Thyroid gland (tissue), 4 donors: Measurements from ENCODE around the gene NDRG3. TPM values are rescaled to one million over a fixed set of nuclear protein-coding genes. Genes with fewer than 3 reads are reported as not detected.

Source experiments
- DNase-seq, 2 donors: peaks; one replicate each; pipeline ENCODE4 v3.0.0-alpha.2; 2019
- H3K27ac ChIP-seq, 3 donors: fragments of 200-600 bp; sonication (generic); 1 replicate in 2 of 3; 2 replicates in 1 of 3; pipeline ENCODE4 v1.5.1; 2016 to 2019; ENCODE audit warnings: mild to moderate bottlenecking in 1 of 3, moderate library complexity in 1 of 3
- H3K27me3 ChIP-seq: fragments of 200-600 bp; sonication (generic); one replicate; pipeline ENCODE4 v1.5.1; 2019
- H3K36me3 ChIP-seq, 2 donors: fragments of 200-600 bp; sonication (generic); one replicate each; pipeline ENCODE4 v1.5.1; 2016 to 2019
- H3K4me1 ChIP-seq, 2 donors: fragments of 200-600 bp; sonication (generic); one replicate each; pipeline ENCODE4 v1.5.1; 2017 to 2019
- H3K4me3 ChIP-seq, 3 donors: fragments of 200-600 bp; sonication (generic); replicated peaks in 1 of 3; 1 replicate in 2 of 3; 2 replicates in 1 of 3; pipeline ENCODE4 v1.5.1; 2016; ENCODE audit warnings: mild to moderate bottlenecking in 1 of 3
- H3K9me3 ChIP-seq: fragments of 200-600 bp; sonication (generic); one replicate; pipeline ENCODE4 v1.5.1; 2017
- POLR2A ChIP-seq, 2 donors: fragments of 450-650 bp; IDR thresholded peaks; one replicate each; pipeline ENCODE4 v1.6.1; 2017; ENCODE audit warnings: antibody characterized with exemption in 2 of 2, mild to moderate bottlenecking in 2 of 2, moderate library complexity in 1 of 2
- WGBS, 2 donors: methylation state at CpG; one replicate each; pipeline ENCODE4 v1.1.5; 2017; 5-methylcytosine and 5-hydroxymethylcytosine counted together
- intact Hi-C: fragments of 100-400 bp; cut with DNase I; formaldehyde crosslinking; loops from one replicate; pipeline ENCODE4 v1.15.1; 2023
- total RNA-seq, 4 donors: library from RNA; depleted of rRNA; stranded (reverse); fragments of >200 nt; gene quantifications; one replicate each; pipeline ENCODE4 v1.2.3, GENCODE V29; 2016
- TF ChIP-seq, protein P1 (sequence below), 6 experiments: fragments of 200-600 bp in 3 of 6; fragments of 450-650 bp in 3 of 6; sonication (generic) in 3 of 6; IDR thresholded peaks; one replicate each; pipeline ENCODE4 v1.5.1; 2016 to 2019; ENCODE audit warnings: antibody characterized with exemption in 6 of 6, mild to moderate bottlenecking in 2 of 6, inconsistent platforms in 1 of 6, moderate library complexity in 1 of 6

Gene NDRG3
- total RNA-seq, 4 donors from 2014 or later = 14.6 to 32.1 (median 27.9) TPM

GRCh38 chr20:36666181-36666740, 79.6 kb downstream of the NDRG3 start:
- TF ChIP-seq POLR2A (IDR thresholded peaks at IDR 0.05) = no peak
- TF ChIP-seq, protein P1, sequence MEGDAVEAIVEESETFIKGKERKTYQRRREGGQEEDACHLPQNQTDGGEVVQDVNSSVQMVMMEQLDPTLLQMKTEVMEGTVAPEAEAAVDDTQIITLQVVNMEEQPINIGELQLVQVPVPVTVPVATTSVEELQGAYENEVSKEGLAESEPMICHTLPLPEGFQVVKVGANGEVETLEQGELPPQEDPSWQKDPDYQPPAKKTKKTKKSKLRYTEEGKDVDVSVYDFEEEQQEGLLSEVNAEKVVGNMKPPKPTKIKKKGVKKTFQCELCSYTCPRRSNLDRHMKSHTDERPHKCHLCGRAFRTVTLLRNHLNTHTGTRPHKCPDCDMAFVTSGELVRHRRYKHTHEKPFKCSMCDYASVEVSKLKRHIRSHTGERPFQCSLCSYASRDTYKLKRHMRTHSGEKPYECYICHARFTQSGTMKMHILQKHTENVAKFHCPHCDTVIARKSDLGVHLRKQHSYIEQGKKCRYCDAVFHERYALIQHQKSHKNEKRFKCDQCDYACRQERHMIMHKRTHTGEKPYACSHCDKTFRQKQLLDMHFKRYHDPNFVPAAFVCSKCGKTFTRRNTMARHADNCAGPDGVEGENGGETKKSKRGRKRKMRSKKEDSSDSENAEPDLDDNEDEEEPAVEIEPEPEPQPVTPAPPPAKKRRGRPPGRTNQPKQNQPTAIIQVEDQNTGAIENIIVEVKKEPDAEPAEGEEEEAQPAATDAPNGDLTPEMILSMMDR (IDR thresholded peaks at IDR 0.05) = peak in 1 of 6 experiments; percentile 31
- no peak overlapping the region for H3K27ac ChIP-seq
- no peaks in the 10 kb centered on the region for H3K4me1 ChIP-seq
- H3K36me3 ChIP-seq = peaks cover 7 to 24% of the 10 kb centered on the region in 2 donors
- WGBS, 2 donors = 75 to 82% methylated on average over 4 of the region's 4 CpGs
- no peak overlapping the region for H3K4me3 ChIP-seq
- no peaks in the 10 kb centered on the region for H3K9me3 ChIP-seq
- H3K27me3 ChIP-seq = no peaks in the 10 kb centered on the region
- DNase-seq = no peak
- intact Hi-C loops = no loop called here

DNA sequence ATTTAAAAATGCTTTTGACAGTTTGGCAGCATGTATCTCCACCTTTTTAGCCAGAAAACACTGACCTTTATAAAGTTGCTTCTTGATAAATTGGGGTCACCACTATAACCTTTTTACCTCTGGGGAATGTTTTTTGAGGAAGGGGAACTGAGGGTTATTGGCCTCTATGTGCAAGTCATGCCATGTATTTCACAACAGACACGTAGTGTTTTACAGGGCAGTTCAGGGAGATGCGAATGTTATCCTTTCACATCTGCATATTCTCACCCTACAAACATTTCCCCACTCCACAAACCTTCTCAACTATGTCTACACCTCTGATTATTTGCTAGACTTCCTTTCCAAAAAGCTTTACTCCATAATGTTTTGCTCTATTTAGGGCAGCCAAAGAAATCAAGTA, 82.9 kb downstream of the NDRG3 start:
- intact Hi-C loops = no loop called here
- no peaks in the 10 kb centered on the region for H3K9me3 ChIP-seq
- no peak overlapping the region for H3K4me3 ChIP-seq
- H3K27ac ChIP-seq = no peak overlapping the region
- no peaks in the 10 kb centered on the region for H3K27me3 ChIP-seq
- H3K36me3 ChIP-seq = peaks cover 7 to 24% of the 10 kb centered on the region in 2 donors
- WGBS, 2 donors = 80 to 89% methylated on average over 2 of the region's 2 CpGs
- DNase-seq = no peak
- TF ChIP-seq, protein P1 (IDR thresholded peaks at IDR 0.05) = no peak
- TF ChIP-seq POLR2A (IDR thresholded peaks at IDR 0.05) = no peak
- no peaks in the 10 kb centered on the region for H3K4me1 ChIP-seq

- H3K4me1 ChIP-seq = peaks cover 0 to 2% of the 10 kb centered on the region in 2 donors
- intact Hi-C loops = no loop called here
- H3K27me3 ChIP-seq = no peaks in the 10 kb centered on the region
- H3K36me3 ChIP-seq = peaks cover 0 to 8% of the 10 kb centered on the region in 2 donors
- 82 to 88% methylated on average over 3 of the region's 3 CpGs for WGBS, 2 donors
- no peak overlapping the region for H3K4me3 ChIP-seq
- no peaks in the 10 kb centered on the region for H3K9me3 ChIP-seq
- DNase-seq = no peak
- no peak for TF ChIP-seq POLR2A (IDR thresholded peaks at IDR 0.05)
- TF ChIP-seq, protein P1 (IDR thresholded peaks at IDR 0.05) = no peak
- H3K27ac ChIP-seq = no peak overlapping the region
Measured at GRCh38 chr20:36658300-36658699, 87.6 kb downstream of the NDRG3 start.

DNA sequence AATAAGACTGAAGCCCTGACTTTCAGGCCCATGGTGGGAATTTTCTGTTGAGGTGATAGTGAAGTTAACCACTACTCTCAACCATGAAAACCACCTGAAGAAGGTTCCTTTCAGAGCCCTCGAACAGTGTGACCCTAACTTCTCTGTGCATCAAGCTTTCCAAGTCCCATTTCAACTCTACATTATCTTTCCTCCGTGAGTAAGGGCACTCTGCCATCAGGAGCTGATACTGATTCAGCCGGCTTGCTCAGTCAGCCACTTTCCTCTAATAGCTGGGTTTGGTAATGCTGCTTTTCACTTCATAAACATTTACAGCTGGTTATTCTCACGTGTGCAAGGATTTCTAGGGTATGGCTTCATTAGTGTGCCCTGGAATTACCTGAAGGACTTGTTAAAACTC, 89.2 kb downstream of the NDRG3 start:
- H3K4me1 ChIP-seq = peaks cover 0 to 6% of the 10 kb centered on the region in 2 donors
- H3K27me3 ChIP-seq = no peaks in the 10 kb centered on the region
- 85 to 90% methylated on average over 4 of the region's 4 CpGs for WGBS, 2 donors
- intact Hi-C loops = no loop called here
- H3K27ac ChIP-seq = no peak overlapping the region
- no peak for TF ChIP-seq POLR2A (IDR thresholded peaks at IDR 0.05)
- TF ChIP-seq, protein P1 (IDR thresholded peaks at IDR 0.05) = no peak
- no peak for DNase-seq
- no peaks in the 10 kb centered on the region for H3K9me3 ChIP-seq
- peaks cover 0 to 8% of the 10 kb centered on the region in 2 donors for H3K36me3 ChIP-seq
- no peak overlapping the region for H3K4me3 ChIP-seq

DNA sequence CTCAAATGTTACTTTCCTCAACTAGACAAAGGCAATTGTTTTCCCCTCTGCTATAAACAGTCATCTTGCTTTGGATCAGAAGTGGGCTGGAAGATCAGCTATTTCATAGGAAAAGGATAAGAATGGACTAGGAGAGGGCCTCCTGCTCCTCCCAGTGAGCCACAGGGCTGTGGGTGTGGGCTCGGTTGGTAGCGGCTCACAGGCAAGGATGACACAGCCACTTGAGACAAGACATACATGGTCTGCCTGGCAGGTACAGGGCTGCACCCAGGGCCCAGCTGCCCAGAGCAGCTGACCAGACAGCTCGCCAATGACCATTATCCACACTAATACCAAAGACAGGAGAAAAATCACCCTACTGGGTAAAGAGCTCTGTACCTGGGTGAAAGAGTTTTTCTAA, 90.9 kb downstream of the NDRG3 start:
- H3K27me3 ChIP-seq = no peaks in the 10 kb centered on the region
- no peak overlapping the region for H3K4me3 ChIP-seq
- H3K36me3 ChIP-seq = peaks cover 0 to 8% of the 10 kb centered on the region in 2 donors
- TF ChIP-seq POLR2A (IDR thresholded peaks at IDR 0.05) = no peak
- TF ChIP-seq, protein P1 (IDR thresholded peaks at IDR 0.05) = no peak
- H3K4me1 ChIP-seq = peaks cover 0 to 6% of the 10 kb centered on the region in 2 donors
- WGBS, 2 donors = 92% methylated on average over 3 of the region's 3 CpGs
- no peak overlapping the region for H3K27ac ChIP-seq
- no peak for DNase-seq
- intact Hi-C loops = no loop called here
- H3K9me3 ChIP-seq = no peaks in the 10 kb centered on the region
